ENCODE measurements around the gene OGFR. TPM values are rescaled to one million over a fixed set of nuclear protein-coding genes. Genes with fewer than 3 reads are reported as not detected.

OGFR gene
- total RNA-seq, 1 experiment from 2014 or later = 84.7 TPM

DNA sequence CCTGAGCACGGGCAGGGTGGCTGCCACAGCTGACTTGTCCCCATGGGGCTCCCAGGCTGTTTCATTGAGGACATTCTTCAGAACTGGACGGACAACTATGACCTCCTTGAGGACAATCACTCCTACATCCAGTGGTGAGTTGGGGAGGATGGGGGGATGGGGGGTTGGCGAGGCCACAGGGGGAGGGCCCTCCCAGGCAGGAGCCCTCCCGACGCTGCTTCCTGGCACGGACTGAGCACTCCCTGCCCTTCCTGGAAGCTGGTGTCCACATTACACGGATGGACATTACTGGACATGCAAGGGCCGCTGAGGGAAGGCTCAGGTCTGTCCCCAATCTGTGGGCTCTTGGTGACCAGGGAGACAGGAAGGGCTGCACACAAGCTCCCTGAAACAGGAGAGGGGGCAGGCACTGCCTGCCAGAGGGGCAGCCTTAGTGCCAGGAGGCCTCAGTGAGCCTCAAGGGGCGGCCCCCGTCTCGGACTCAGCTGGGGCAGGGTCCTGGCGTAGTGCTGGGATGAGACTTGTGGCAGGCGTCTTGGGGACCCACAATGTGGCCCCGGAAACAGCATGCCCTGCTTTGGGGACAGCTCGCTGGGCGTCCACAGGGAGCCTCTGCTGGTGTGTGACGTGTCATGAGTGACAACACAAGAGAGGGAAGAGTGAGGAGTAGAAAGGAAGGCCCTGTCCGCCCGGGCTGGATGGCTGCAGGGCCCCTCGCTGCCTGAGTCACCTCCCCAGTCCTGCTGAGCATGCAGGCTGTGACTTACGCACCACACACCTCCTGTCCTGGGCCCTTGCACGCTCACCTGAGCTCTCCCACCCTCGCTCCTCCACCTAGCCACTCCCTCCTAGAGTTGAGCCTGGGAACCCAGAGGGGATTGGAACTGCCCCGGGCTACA lies 5.1 kb downstream of the OGFR start:
- POLR2A ChIA-PET = no interaction called here
- no peak overlapping the region for H3K4me3 Mint-ChIP-seq (ENCODE audit: unreplicated experiment)
- H3K27me3 Mint-ChIP-seq (ENCODE audit: insufficient read depth, unreplicated experiment) = no peaks in the 10 kb centered on the region
- peaks cover 31% of the 10 kb centered on the region for H3K36me3 ChIP-seq (ENCODE audit: control insufficient read depth, insufficient read depth, low read length)
- intact Hi-C loops (cut with micrococcal nuclease; ENCODE audit: unreplicated experiment) = loop anchor here (5.0 kb wide), 2 partner anchors 53 to 122 kb away; partner anchors contain the start of gene TCFL5
- H3K4me3 ChIP-seq (ENCODE audit: low read depth, low read length) = no peak overlapping the region
- H3K36me3 Mint-ChIP-seq (ENCODE audit: insufficient read depth, unreplicated experiment) = peaks cover 62% of the 10 kb centered on the region
- CTCF ChIA-PET = interaction anchor here (1.1 to 3.1 kb wide), 3 partner anchors 15 to 195 kb away, joined by 3 to 57 read pairs (median 3); partner anchors contain the start of gene MRGBP
- no peak for DNase-seq
- H3K27me3 ChIP-seq (replicated peaks; ENCODE audit: control insufficient read depth, insufficient read depth, low read length) = no peaks in the 10 kb centered on the region
- H3K4me1 ChIP-seq = peaks cover 14% of the 10 kb centered on the region
- no peak overlapping the region for H3K27ac Mint-ChIP-seq (ENCODE audit: unreplicated experiment)
- H3K4me1 Mint-ChIP-seq (ENCODE audit: low read depth, unreplicated experiment) = peaks cover 14% of the 10 kb centered on the region
- no peaks in the 10 kb centered on the region for H3K9me3 ChIP-seq
- no TSS peak for BruUV-seq (replicated peaks)
- TF ChIP-seq, protein P1, sequence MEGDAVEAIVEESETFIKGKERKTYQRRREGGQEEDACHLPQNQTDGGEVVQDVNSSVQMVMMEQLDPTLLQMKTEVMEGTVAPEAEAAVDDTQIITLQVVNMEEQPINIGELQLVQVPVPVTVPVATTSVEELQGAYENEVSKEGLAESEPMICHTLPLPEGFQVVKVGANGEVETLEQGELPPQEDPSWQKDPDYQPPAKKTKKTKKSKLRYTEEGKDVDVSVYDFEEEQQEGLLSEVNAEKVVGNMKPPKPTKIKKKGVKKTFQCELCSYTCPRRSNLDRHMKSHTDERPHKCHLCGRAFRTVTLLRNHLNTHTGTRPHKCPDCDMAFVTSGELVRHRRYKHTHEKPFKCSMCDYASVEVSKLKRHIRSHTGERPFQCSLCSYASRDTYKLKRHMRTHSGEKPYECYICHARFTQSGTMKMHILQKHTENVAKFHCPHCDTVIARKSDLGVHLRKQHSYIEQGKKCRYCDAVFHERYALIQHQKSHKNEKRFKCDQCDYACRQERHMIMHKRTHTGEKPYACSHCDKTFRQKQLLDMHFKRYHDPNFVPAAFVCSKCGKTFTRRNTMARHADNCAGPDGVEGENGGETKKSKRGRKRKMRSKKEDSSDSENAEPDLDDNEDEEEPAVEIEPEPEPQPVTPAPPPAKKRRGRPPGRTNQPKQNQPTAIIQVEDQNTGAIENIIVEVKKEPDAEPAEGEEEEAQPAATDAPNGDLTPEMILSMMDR (IDR thresholded peaks at IDR 0.05; ENCODE audit: insufficient read depth in 1 of 2, low read depth in 1 of 2, low read length in 1 of 2, severe bottlenecking in 1 of 2, unreplicated experiment in 1 of 2) = no peak
- no peaks in the 10 kb centered on the region for H3K9me3 Mint-ChIP-seq (ENCODE audit: unreplicated experiment)

GRCh38 chr20:62811320-62811719 lies 6.7 kb downstream of the OGFR start:
- no peaks in the 10 kb centered on the region for H3K9me3 Mint-ChIP-seq (ENCODE audit: unreplicated experiment)
- TF ChIP-seq, protein P1 (IDR thresholded peaks at IDR 0.05; ENCODE audit: insufficient read depth in 1 of 2, low read depth in 1 of 2, low read length in 1 of 2, severe bottlenecking in 1 of 2, unreplicated experiment in 1 of 2) = no peak
- H3K36me3 ChIP-seq (ENCODE audit: control insufficient read depth, insufficient read depth, low read length) = peaks cover 31% of the 10 kb centered on the region
- H3K4me3 Mint-ChIP-seq (ENCODE audit: unreplicated experiment) = no peak overlapping the region
- H3K36me3 Mint-ChIP-seq (ENCODE audit: insufficient read depth, unreplicated experiment) = peaks cover 61% of the 10 kb centered on the region
- no peak overlapping the region for H3K27ac Mint-ChIP-seq (ENCODE audit: unreplicated experiment)
- peaks cover 15% of the 10 kb centered on the region for H3K4me1 Mint-ChIP-seq (ENCODE audit: low read depth, unreplicated experiment)
- H3K4me1 ChIP-seq = peaks cover 21% of the 10 kb centered on the region
- ChIA-PET POLR2A (no interaction called here), CTCF (interaction anchor here (0.6 to 1.1 kb wide), 2 partner anchors 15 to 17 kb away, joined by 3 read pairs; partner anchors contain the start of gene MRGBP)
- no TSS peak for BruUV-seq (replicated peaks)
- no peak overlapping the region for H3K4me3 ChIP-seq (ENCODE audit: low read depth, low read length)
- no peak for DNase-seq
- H3K27me3 Mint-ChIP-seq (ENCODE audit: insufficient read depth, unreplicated experiment) = no peaks in the 10 kb centered on the region
- intact Hi-C loops (cut with micrococcal nuclease; ENCODE audit: unreplicated experiment) = no loop called here
- no peaks in the 10 kb centered on the region for H3K9me3 ChIP-seq
- H3K27me3 ChIP-seq (replicated peaks; ENCODE audit: control insufficient read depth, insufficient read depth, low read length) = no peaks in the 10 kb centered on the region

DNA sequence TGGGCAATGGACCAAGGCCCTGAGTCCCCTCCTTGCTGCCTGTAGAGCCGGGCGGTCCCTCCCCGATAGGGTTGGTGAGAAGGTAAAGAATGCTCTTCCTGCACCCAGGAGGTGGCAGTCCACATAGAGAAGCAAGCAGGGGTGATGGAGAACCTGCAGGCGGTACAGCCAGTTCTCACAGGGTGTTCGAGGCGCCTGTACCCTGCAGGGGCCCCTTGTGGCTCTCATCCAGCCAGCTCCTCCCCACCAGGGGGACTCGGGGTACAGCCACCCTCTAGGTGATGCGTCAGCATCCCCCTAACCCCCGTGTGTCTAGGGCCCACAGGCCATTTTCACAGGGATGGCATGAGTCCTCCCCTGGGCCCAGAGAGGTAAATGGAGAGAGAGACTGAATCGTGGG lies 7.1 kb downstream of the OGFR start:
- no peaks in the 10 kb centered on the region for H3K9me3 Mint-ChIP-seq (ENCODE audit: unreplicated experiment)
- Histone ChIP-seq H3K4me3 (ENCODE audit: low read depth, low read length) (no peak overlapping the region), H3K4me1 (peaks cover 20% of the 10 kb centered on the region), H3K36me3 (ENCODE audit: control insufficient read depth, insufficient read depth, low read length) (peaks cover 30% of the 10 kb centered on the region), H3K27me3 (replicated peaks; ENCODE audit: control insufficient read depth, insufficient read depth, low read length) (no peaks in the 10 kb centered on the region), H3K9me3 (no peaks in the 10 kb centered on the region)
- intact Hi-C loops (cut with micrococcal nuclease; ENCODE audit: unreplicated experiment) = no loop called here
- peaks cover 60% of the 10 kb centered on the region for H3K36me3 Mint-ChIP-seq (ENCODE audit: insufficient read depth, unreplicated experiment)
- no TSS peak for BruUV-seq (replicated peaks)
- H3K27ac Mint-ChIP-seq (ENCODE audit: unreplicated experiment) = peak overlapping the region; percentile 7
- TF ChIP-seq, protein P1 (IDR thresholded peaks at IDR 0.05; ENCODE audit: insufficient read depth in 1 of 2, low read depth in 1 of 2, low read length in 1 of 2, severe bottlenecking in 1 of 2, unreplicated experiment in 1 of 2) = no peak
- H3K4me1 Mint-ChIP-seq (ENCODE audit: low read depth, unreplicated experiment) = peaks cover 11% of the 10 kb centered on the region
- no peak overlapping the region for H3K4me3 Mint-ChIP-seq (ENCODE audit: unreplicated experiment)
- H3K27me3 Mint-ChIP-seq (ENCODE audit: insufficient read depth, unreplicated experiment) = no peaks in the 10 kb centered on the region
- DNase-seq = no peak
- POLR2A ChIA-PET = no interaction called here
- CTCF ChIA-PET = interaction anchor here (0.6 kb wide), 1 partner anchor 18 kb away, joined by 3 read pairs; no protein-coding TSS in a partner anchor

Measured in Caco-2 (cell line).